SIG-M5 (cell line): ENCODE data around the gene CES1.
"Not testable (repeated sequence)": the region's sequence is repeated elsewhere in the genome, so short reads cannot be mapped to it uniquely, and the experiment has no call there.

Source experiments
- DNase-seq: peaks from one replicate; lab custom pipeline; 2025; lab: John Stamatoyannopoulos, UW

The CES1 gene

DNA sequence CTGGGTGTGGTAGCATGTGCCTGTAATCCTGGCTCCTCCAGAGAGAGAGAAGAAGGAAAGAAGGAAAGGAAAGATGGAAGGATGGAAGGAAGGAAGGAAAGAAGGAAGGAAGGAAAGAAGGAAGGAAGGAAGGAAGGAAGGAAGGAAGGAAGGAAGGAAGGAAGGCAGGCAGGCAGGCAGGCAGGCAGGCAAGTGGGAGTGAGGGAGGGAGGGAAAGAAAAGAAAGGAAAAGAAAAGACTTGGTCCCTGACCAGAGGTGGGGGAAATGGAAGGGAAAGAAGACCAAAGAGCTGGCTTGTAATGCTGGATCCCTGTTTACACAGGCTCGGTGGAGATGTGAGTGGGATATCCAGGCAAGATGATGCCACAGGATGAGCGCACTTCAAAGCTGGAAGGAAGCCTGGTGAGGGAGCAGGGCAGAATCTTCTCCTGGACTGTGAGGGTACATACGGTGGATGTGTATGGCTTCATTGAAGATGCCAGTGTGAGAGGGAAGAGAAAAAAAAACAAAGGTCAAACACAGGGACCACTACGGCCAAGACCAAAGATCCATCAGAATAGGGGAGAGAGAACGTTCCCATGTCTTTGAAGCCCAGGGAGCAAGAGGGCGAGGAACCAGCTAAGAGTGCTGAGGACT, 2.1 kb downstream of the CES1 start:
- DNase-seq = no peak

DNA sequence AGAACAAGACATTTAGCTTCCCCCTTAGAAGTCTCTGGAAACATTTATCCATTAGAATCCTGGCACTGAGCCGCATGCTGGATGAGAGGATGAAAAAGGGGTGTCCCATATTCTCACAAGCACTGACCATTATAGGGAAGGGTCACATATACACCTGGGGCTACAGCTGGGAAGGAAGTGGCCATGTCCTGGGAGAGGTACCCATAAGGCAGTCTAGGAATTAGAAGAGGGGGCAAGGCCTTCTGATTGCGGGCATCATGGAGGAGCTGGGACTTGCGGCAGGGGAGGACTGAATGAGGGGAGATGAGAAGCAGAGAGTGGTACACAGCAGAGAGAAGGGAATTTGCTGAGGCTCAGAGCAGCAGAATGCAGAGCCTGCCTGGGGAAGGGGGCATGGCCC, 3.7 kb downstream of the CES1 start:
- not testable (repeated sequence) for DNase-seq

DNA sequence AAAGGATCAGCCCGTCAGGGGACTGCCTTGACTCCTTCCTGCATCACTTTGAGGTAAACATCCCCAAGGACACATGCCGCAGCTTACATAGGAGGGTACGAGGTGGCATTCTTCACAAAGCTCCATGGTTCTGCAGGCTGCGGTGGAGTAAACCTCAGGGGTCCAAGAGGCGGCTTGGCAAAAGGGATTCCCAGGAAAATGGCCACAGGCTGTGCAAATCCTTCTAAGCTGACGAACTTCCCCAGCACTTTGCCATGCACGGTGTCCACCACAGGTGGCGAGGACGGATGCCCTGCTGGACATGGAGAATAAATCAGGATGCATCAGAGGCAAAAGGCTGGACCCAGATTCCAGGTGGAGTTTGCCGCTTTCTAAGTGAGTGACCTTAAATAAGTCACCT, 4.2 kb downstream of the CES1 start:
- DNase-seq = no peak

DNA sequence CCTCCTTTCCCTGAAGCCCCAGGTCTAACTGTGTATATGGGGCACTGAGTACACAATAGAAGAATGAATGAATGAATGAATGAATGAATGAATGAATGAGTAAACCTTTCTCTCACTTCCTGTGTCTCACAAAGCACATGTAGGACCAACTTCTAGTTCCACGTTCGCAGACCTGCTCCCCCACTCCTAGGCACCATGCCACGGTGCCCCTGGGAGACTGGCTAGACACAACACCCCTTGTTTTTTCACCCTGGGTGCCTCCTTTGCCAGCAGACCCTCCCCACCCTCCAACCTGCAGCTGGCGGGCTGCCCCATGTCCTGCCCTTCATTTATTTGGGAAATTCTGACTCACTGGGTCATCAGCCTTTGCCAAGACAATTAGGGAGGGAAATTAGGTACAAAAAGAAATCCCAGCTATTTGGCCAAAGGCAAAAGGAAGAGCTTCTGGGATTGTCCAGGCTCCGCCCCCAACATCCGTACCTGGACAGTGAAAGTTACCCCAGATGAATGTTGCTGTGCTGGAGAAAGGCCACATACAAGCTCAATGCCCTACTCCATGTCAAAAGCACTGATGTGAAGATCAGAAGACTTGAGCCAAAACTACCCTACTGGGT, 7.7 kb downstream of the CES1 start:
- no peak for DNase-seq

DNA sequence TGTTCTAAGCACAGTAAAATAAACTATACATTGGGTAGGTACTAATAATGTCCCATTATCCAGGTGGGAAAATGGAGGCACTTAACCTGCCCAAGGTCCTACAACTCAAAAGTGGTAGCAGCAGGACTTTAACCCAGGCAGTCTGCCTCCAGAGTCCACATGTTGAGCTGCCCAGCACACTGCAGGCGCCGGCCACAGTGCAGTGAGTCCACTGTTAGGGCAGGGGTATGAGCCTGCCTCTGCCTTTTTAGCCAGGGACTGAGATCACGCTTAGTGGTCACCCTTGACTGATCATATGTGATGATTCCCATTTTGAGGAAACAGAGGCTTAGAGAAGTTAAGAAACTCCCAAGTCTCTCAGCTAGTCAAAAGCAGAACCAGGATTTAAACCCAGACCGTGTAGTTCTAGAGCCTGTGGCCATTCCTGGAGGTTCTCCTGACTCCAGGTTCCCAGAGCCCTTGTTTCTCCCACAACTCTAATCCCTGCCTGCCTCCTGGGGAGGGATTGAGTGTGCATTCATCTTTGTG, 8.4 kb downstream of the CES1 start:
- DNase-seq = no peak

DNA sequence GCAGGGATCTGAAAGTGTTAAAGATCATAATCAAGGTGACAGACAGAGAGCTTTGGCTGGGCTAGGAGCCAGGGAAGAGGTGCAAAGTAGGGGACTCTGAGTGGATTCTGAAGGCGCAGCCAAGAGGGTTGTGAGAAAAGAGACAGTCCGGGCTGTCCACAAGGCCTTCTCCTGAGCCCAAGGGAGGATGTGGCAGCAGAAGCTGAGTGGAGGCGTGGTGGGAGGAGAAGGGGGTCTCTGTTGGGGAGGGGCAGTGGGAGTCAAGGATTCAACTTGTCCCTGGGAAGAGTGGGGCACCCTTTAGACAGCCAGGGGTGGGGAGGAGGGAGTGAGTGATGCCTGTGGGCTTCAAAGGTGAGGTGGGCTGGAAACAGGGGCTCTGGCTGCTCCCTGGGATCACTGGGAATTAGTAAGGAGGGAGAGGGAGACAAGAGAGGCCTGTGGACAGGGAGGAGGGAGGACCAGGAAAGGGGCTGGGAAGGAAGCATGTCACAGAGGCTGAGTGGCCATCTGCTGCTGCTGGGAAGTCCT, 10.6 kb downstream of the CES1 start:
- no peak for DNase-seq

DNA sequence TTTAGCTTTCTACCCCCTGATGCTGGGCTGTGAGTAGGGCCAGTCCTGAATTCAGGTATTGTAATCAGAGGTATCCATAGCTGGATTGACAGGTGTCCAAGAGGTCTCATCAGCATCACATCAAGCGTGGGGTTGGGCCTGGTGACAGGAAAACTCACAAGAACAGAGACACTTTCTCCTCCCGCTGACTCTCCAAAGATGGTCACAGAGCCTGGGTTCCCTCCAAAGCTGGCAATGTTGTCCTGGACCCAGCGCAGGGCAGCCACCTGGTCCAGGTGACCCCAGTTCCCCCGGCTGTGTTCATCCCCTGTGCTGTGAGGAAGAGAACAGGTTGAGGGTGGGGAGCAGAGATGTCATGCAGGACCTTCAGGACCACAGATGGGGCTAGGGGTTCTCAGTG, 11.7 kb downstream of the CES1 start:
- no peak for DNase-seq

DNA sequence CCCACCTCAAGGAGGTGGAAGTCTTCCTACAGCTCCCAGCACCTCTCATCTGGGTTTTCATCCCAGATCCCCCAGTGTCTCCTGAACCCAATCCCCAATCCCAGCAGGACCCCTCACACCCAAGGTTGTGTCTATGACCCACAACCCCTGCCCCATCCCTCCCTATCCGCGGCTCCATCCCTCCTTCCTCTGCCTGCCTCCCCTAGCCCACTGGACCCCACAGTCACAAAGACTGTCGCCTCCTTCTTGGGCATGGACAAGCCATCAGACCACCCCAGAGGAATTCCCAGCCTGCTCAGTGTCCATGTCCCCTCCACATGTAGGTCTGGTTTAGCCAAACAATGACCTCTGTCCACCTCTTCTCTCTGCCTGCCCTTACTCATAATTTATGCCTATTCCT, 12.3 kb downstream of the CES1 start:
- DNase-seq = no peak

DNA sequence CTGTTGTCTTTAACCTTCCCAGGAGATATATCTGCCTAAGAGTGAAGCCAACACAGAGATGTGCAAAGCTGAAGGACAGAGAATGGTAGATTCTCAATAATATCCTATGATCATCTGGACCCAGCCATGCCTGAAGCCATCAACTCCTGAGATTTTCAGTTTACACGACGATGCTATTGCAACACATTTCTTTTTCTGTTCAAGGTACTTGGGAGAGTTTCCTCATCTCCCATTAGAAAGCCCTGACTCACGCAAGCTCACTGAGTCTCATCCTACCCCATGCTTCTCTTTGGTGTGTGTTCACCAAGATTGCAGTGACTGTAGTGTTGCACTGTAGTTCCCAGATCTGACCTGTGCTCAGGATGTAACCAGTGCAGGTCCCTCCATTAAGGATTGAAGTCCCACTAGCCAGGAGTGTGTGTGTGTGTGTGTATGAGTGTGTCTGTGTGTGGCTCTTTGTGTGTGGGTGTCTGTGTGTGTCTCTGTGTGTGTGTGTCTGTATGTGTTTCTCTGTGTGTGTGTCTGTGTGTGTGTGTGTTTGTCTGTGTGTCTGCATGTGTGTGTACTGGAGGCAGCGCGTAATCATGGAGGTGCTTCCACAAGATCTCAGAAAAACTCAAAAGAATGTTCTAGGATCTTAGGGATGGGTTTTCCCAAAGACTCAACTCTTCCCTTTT, 15.5 kb downstream of the CES1 start:
- DNase-seq = no peak

DNA sequence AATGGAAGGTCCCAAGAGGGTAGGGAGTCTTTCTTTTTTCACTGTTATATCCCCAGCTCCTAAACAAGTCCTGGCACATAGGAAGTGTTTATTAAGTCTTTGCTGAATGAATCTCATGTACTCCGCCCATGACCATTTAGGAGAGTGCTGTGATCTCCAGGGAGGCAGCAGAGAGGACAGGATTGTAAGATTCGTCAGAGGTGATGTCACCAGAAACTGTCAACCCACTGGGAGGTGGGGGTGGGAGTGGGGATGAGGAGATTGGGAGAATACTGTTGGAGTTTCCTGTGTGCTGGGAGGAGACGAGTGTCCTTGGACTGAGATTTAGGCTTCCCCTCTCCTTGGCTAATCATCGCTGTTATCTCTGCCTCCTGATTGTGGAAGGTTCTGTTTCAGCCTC, 16.7 kb downstream of the CES1 start:
- DNase-seq = not testable (repeated sequence)

DNA sequence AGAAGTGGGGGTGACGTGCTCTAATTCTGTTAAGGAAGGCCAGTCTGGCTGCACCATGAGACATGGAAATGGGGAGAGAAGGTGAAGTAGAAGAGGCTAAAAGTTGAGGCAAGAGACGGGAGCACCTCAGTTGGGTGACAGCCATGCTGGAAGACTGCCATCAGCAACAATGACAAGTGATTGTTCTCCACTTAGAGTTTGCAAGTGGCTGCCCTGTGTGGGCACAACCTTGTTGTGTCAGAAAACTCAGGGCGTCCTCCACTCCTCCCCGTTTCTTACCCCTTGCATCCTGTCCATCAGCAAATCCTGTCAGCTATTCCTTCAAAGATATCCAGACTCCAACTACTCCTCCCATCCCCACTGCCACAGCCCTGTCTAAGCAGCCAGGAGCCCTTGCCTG, 17.6 kb downstream of the CES1 start:
- DNase-seq = no peak

DNA sequence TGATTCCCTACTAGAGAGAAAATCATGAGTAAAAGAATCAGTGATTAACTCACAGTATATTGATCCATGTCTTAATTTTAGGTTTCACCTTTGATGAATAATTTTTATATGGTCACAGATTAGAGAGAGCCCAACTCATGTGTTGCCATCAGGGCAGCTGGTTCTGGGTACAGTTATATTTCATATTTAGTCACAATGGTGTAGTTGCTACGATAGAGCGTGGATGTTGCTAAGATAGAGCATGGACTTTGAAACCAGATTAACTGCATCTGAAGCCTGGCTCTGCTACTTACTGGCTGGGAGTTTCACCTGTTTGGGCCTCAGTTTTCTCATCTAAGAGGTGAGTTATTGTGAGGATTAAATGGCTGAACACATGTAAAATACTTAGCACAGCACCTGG, 18.7 kb downstream of the CES1 start:
- DNase-seq = not testable (repeated sequence)

DNA sequence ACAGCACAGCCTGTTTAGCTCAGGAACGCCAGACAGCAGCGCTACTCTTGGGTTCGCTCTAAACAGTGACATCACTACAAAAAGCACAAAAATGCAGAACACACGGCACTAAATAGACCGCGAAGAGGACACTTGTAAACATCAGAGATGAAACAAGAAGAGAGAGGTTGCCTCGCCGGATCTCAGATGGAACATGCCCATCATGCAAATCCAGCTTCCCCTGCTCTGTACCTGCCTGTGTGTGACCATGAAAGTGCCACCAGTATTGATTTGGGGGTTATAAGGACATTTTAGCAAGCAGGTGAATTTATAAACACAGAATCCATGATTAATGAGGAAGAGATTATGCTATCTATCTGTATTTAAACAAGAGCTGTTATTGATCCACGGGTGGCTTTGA, 19.2 kb downstream of the CES1 start:
- DNase-seq = not testable (repeated sequence)

DNA sequence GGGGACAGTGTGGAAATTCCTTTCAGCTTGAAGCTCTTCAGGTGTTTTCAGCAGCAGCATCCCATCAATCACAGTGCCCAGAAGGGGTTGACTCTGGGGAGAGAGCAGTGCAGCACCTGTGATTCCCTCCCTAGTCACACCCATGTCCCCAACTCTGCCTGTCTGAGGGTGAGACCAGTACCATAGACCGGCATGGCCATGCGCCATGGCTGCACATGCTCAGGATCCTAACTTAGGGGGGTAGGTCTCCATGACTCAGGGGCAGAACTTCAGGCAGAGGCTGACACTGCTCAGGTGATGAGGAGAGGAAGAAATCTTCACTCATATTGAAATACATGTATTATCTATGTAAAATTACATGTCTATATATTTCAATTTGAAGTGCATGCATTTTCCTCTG, 19.9 kb downstream of the CES1 start:
- DNase-seq = no peak

DNA sequence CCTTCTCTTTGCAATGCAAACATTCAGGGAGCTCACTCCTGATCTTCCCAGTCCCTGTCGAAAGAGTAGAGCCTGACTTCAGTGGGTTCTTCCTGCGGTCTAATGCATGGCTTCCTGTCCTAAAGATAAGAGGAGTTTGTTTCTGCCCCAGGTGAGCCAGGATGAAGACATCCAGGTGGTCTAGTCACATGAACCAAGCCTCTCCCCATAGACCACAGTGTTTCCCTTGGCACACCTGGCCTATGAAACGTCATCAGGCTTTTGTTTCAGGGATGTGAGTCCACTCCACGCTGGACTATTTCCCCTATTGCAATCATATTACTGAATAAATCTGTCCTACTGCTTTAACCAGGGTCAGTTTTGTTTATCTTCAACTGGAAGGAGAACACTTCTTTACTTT, 21.1 kb downstream of the CES1 start:
- DNase-seq = no peak

DNA sequence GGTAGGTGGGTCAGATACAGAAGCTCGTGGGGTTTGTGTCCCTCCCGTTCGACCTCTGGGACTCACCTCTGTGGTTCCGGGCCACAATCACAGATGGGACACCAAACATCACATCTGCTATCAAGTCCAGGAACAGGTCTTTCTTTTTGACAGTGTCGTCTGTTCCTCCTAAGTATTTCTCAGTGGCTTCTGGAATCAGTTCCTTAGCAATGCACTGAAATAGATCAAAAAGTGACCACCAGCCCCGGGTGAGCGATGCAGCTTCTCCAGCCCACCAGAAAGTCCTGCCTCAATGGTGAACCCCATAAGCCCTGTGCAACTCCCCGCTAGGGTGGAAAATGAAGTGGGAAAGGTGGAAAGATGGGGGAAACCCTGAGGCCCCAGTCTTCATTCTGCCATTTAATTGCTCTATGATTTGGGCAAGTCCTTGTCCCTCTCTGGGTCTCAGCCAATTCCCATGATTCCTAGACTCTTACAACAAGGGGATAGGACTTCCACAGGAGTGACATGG, 22.4 kb downstream of the CES1 start:
- no peak for DNase-seq

DNA sequence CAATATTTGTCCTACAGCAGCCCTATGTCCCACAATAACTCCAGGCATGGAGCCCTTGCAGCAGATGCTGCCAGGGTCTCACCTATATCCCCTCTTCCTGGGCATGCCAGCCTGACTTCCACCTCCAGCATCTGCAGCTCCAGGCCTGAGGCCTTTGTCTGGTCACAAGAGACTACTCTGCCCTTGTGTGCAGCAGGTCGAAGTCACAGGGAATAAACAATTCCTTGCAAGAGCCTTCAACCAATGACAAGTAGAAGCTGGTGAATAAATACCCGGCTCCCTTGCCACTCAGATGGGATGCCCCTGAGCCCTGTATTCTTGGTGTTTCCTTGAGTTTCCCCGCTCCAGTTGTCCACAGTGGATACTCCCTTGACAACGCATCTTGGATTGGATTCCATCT, 23.0 kb downstream of the CES1 start:
- no peak for DNase-seq

DNA sequence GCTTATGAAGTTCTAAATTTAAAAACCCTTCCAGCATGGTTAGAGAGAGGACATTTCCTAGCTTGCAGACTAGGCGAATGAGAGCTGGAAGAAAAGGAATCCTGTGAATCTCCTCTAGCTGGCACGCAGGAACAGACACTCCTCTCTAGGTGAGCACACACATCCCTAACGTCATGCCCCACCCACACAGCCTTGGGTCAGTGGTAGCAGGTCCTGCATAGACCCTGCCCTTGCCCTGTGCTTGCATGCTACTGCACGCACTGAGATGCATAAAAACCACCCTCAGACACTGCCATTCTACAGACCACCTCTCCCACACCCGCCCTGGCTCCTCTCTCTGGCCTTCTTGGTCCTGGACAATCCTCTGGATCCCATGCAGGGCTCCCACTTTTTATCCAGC, 23.5 kb downstream of the CES1 start:
- no peak for DNase-seq

DNA sequence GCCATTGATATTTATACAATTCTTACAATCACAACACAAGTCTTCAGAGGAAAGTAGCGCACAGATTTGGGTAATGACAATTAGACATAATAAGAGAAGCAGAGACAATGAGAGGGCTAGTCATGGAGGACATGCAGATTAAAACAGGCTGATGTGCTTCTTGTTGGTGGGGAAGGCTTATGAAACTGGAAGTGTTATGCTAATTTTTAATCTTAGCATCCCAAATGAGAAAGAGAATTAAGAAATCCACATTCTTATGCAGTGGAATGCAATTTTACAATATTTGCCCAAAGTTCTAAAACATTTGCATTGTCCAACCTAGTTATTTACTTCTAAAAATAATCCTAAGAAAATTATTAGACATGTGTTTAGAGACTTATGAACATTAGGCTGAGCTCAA, 24.6 kb downstream of the CES1 start:
- DNase-seq = not testable (repeated sequence)

DNA sequence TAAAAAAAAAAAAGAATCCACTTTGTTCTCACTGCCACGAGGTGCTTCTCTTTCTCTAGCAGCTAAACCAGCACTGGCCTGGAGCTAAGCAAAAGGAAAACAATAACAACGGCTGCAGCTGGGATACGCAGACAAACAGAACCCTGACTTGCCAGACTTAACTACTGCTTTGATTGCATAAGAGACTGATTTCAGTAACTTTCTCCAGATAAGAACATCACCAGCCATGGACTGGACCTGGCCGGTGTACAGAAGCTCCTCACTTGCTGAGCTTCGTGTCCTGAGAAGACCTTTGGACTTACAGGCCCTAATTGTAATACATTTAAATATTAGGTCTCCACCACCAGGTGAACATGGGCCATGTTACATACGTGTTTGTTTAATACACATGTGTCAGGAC, 27.8 kb downstream of the CES1 start:
- DNase-seq = not testable (repeated sequence)

DNA sequence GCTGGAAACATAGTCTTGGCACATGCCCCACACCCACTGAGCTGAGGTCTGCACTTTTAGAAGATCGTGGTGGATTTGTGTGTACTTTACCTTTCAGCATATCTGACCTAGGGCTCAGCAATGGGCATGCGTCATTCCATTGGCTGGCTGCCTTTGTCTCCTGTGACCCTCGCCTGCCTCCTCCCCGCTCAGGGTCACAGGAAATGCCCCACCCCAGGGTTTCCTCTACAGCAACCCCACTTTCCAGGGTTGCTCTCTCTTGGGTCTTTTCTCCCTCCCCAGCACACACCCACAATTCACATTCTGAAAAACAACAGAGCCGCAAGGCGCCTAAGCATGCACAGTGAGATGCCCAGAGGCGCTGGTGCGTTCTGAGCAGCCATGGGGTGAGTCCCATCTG, 29.2 kb downstream of the CES1 start:
- not testable (repeated sequence) for DNase-seq

DNA sequence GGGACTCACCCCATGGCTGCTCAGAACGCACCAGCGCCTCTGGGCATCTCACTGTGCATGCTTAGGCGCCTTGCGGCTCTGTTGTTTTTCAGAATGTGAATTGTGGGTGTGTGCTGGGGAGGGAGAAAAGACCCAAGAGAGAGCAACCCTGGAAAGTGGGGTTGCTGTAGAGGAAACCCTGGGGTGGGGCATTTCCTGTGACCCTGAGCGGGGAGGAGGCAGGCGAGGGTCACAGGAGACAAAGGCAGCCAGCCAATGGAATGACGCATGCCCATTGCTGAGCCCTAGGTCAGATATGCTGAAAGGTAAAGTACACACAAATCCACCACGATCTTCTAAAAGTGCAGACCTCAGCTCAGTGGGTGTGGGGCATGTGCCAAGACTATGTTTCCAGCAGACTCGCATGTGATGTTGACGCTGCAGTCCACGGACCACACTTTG, 39.9 kb downstream of the CES1 start:
- DNase-seq = not testable (repeated sequence)

DNA sequence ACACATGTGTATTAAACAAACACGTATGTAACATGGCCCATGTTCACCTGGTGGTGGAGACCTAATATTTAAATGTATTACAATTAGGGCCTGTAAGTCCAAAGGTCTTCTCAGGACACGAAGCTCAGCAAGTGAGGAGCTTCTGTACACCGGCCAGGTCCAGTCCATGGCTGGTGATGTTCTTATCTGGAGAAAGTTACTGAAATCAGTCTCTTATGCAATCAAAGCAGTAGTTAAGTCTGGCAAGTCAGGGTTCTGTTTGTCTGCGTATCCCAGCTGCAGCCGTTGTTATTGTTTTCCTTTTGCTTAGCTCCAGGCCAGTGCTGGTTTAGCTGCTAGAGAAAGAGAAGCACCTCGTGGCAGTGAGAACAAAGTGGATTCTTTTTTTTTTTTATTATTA, 41.4 kb downstream of the CES1 start:
- not testable (repeated sequence) for DNase-seq
